ENCODE measurements around the gene DENND4A. TPM values are rescaled to one million over a fixed set of nuclear protein-coding genes. Genes with fewer than 3 reads are reported as not detected.

Gene DENND4A
- total and polyA plus RNA-seq, 9 of the 15 experiments (the other 6 are each of a cell fraction or from before 2014, with no cell fraction given), result 6.8 to 32.3 (median 19.9) TPM

GRCh38 chr15:65791335-65792137 is 557 bp downstream of the DENND4A start (continued):
- TF ChIP-seq, protein P1, sequence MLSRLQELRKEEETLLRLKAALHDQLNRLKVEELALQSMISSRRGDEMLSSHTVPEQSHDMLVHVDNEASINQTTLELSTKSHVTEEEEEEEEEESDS (CRISPR knock-in tag; IDR thresholded peaks at IDR 0.05), result no peak
- TF ChIP-seq, protein P2, sequence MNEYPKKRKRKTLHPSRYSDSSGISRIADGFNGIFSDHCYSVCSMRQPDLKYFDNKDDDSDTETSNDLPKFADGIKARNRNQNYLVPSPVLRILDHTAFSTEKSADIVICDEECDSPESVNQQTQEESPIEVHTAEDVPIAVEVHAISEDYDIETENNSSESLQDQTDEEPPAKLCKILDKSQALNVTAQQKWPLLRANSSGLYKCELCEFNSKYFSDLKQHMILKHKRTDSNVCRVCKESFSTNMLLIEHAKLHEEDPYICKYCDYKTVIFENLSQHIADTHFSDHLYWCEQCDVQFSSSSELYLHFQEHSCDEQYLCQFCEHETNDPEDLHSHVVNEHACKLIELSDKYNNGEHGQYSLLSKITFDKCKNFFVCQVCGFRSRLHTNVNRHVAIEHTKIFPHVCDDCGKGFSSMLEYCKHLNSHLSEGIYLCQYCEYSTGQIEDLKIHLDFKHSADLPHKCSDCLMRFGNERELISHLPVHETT (CRISPR knock-in tag; conservative IDR thresholded peaks at IDR 0.05 in 1 of 2, IDR thresholded peaks at IDR 0.05 in 1 of 2), result no peak; a peak in 2 of 4 replicates
- no peak for TF ChIP-seq EHMT2 (IDR thresholded peaks at IDR 0.05)
- TF ChIP-seq, protein P3, sequence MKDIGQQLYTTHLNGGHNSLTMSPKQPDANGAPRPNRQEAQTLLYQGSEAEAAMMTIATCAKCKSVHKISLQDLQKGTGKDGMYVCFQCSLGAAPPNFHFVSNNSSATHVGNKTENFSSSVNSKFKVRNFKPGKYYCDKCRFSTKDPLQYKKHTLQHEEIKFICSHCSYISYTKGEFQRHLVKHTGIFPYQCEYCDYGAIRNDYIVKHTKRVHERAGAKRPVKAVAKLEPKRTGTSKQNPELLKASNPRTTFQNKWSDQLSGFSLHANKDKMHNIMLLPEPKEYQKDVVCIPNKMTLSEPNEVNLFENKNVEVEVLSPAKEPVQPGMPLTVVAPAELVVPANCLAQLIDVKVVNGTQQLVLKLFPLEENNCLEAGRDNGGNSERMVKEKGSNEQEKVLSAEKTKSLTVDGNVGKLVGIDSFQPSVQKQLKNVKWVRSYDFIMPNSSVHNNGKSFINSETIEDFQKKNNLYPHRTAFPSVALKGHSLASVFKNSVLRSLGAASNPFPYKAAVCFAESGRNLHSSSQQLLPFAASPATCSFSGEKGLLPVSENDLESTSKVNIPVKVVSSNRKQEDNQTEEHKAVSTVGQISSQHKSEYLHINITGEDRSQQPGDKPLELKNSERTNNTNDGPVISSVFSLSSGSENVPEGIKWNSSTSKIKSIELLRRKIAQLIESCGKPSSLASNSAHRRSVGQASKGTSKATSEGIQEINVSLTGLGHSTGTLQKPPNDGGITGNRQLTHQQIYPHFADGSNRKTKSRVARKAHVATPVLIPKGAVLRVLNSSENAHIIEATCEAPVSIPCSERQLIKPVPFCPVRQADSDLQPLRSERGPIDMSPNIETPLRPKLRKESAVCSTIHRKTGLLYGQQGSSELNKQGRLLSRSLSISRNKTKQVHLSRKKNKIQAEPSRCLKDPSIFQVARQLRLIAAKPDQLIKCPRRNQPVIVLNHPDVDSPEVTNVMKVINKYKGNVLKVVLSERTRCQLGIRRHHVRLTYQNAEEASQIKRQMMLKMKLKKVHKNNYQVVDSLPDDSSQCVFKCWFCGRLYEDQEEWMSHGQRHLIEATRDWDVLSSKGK (CRISPR knock-in tag; IDR thresholded peaks at IDR 0.05), result no peak
- TF ChIP-seq TBP (optimal IDR thresholded peaks at IDR 0.05; ENCODE audit: low read depth, low read length), result peak; percentile 40
- TF ChIP-seq ZNF75A (CRISPR knock-in tag; IDR thresholded peaks at IDR 0.05), result no peak
- TF ChIP-seq SNIP1 (IDR thresholded peaks at IDR 0.05; ENCODE audit: low read depth), result no peak
- TF ChIP-seq ZNF239 (CRISPR knock-in tag; IDR thresholded peaks at IDR 0.05), result no peak
- TF ChIP-seq PHF8 (IDR thresholded peaks at IDR 0.05; ENCODE audit: borderline replicate concordance, low read length), result peak; percentile 43; the same call in 1 of the 2 replicates
- TF ChIP-seq, protein P4, sequence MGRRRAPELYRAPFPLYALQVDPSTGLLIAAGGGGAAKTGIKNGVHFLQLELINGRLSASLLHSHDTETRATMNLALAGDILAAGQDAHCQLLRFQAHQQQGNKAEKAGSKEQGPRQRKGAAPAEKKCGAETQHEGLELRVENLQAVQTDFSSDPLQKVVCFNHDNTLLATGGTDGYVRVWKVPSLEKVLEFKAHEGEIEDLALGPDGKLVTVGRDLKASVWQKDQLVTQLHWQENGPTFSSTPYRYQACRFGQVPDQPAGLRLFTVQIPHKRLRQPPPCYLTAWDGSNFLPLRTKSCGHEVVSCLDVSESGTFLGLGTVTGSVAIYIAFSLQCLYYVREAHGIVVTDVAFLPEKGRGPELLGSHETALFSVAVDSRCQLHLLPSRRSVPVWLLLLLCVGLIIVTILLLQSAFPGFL (CRISPR knock-in tag; IDR thresholded peaks at IDR 0.05), result no peak
- no peak for TF ChIP-seq SAP30 (IDR thresholded peaks at IDR 0.05; ENCODE audit: borderline replicate concordance, insufficient read depth, low read depth, low read length, poor library complexity, severe bottlenecking)
- TF ChIP-seq TAF7 (tag; IDR thresholded peaks at IDR 0.05), result no peak
- TF ChIP-seq ZC3H4 (CRISPR knock-in tag; IDR thresholded peaks at IDR 0.05; ENCODE audit: borderline replicate concordance), result 0 out of 2 replicates have a peak, but pooled peaks have one; percentile 9
- TF ChIP-seq SMARCE1 (IDR thresholded peaks at IDR 0.05), result peak; percentile 51
- peak; percentile 66 for TF ChIP-seq EP400 (IDR thresholded peaks at IDR 0.05)
- TF ChIP-seq POLR3A (IDR thresholded peaks at IDR 0.05; ENCODE audit: borderline replicate concordance, extremely low read depth, insufficient read depth, insufficient read length), result no peak
- 0 out of 2 replicates have a peak, but pooled peaks have one; percentile 24 for TF ChIP-seq ATF7 (IDR thresholded peaks at IDR 0.05)
- no peak for TF ChIP-seq FOSL1 (tag; conservative IDR thresholded peaks at IDR 0.05)
- no peak for TF ChIP-seq MCM5 (IDR thresholded peaks at IDR 0.05; ENCODE audit: low read depth)
- no peak for TF ChIP-seq BMI1 (IDR thresholded peaks at IDR 0.05; ENCODE audit: low read length)
- no peak for TF ChIP-seq NCOA2 (IDR thresholded peaks at IDR 0.05; ENCODE audit: partially characterized antibody in 2 of 2)
